SU-DHL-6 (cell line): ENCODE results near the gene HTT.

Source experiments
- H2AFZ ChIP-seq: fragments of 200-600 bp; sonication (generic); 2 replicates; pipeline ENCODE4 v1.6.1; 2014; ENCODE audit warnings: low read depth, mild to moderate bottlenecking, moderate library complexity, mixed read lengths, antibody characterized with exemption, low read length; ENCODE audit not compliant: severe bottlenecking
- H3F3A ChIP-seq: fragments of 200-600 bp; shearing (Covaris generic); 2 replicates; pipeline ENCODE4 v1.6.0; 2016; ENCODE audit warnings: antibody characterized with exemption, mild to moderate bottlenecking; ENCODE audit not compliant: insufficient read depth
- H3K27ac ChIP-seq: fragments of 200-600 bp; sonication (generic); 2 replicates; pipeline ENCODE4 v1.5.1; 2016; ENCODE audit warnings: low read depth, mild to moderate bottlenecking, low read length, moderate library complexity, mixed read lengths
- H3K27me3 ChIP-seq: fragments of 200-600 bp; sonication (generic), shearing (Covaris generic); 2 replicates; pipeline ENCODE4 v1.6.0; 2014; ENCODE audit warnings: mild to moderate bottlenecking, low read length
- H3K36me3 ChIP-seq: fragments of 200-600 bp; sonication (generic); 2 replicates; pipeline ENCODE4 v1.6.1; 2014; ENCODE audit warnings: mild to moderate bottlenecking, low read length, mixed read lengths
- H3K4me2 ChIP-seq: fragments of 300-600, 200-600 bp; shearing (Covaris generic), sonication (generic); 2 replicates; pipeline ENCODE4 v1.6.0; 2014; ENCODE audit warnings: low read length, low read depth, mild to moderate bottlenecking; ENCODE audit not compliant: poor library complexity, severe bottlenecking
- H3K4me3 ChIP-seq: fragments of 200-600 bp; sonication (generic); 2 replicates; pipeline ENCODE4 v1.5.1; 2014; ENCODE audit warnings: antibody characterized with exemption, low read length, mild to moderate bottlenecking, mixed read lengths; ENCODE audit not compliant: insufficient read depth, poor library complexity, severe bottlenecking
- H3K79me2 ChIP-seq: fragments of 200-600 bp; sonication (generic); 2 replicates; pipeline ENCODE4 v1.6.1; 2014; ENCODE audit warnings: mild to moderate bottlenecking, low read length, moderate library complexity; ENCODE audit not compliant: insufficient read depth
- H3K9ac ChIP-seq: fragments of 200-600 bp; sonication (generic); 2 replicates; pipeline ENCODE4 v1.7.0; 2014; ENCODE audit warnings: mild to moderate bottlenecking, low read length
- H3K9me2 ChIP-seq: fragments of 200-600 bp; sonication (generic); replicated peaks from 2 replicates; pipeline ENCODE4 v1.6.1; 2014; ENCODE audit warnings: low read length; ENCODE audit not compliant: insufficient read depth
- H3K9me3 ChIP-seq: fragments of 200-600 bp; sonication (generic); 2 replicates; pipeline ENCODE4 v1.6.1; 2014; ENCODE audit warnings: low read length, mixed read lengths; ENCODE audit not compliant: insufficient read depth
- H4K20me1 ChIP-seq: fragments of 200-600 bp; sonication (generic); 2 replicates; pipeline ENCODE4 v1.6.1; 2014; ENCODE audit warnings: low read depth, mild to moderate bottlenecking, antibody characterized with exemption, low read length, moderate library complexity, mixed read lengths
- EZH2phosphoT487 ChIP-seq: fragments of 200-600 bp; sonication (generic), shearing (Covaris generic); conservative IDR thresholded peaks from 2 replicates; pipeline ENCODE4 v1.6.1; 2018; ENCODE audit warnings: mild to moderate bottlenecking, antibody characterized with exemption, low read length, moderate library complexity, mixed read lengths
- TF ChIP-seq, protein P1 (sequence below): fragments of 200-600 bp; sonication (generic); IDR thresholded peaks from one replicate; pipeline ENCODE4 v1.5.1; 2017; ENCODE audit warnings: antibody characterized with exemption, mild to moderate bottlenecking, low read length, moderate library complexity; ENCODE audit not compliant: insufficient read depth, poor library complexity, severe bottlenecking

HTT gene

DNA sequence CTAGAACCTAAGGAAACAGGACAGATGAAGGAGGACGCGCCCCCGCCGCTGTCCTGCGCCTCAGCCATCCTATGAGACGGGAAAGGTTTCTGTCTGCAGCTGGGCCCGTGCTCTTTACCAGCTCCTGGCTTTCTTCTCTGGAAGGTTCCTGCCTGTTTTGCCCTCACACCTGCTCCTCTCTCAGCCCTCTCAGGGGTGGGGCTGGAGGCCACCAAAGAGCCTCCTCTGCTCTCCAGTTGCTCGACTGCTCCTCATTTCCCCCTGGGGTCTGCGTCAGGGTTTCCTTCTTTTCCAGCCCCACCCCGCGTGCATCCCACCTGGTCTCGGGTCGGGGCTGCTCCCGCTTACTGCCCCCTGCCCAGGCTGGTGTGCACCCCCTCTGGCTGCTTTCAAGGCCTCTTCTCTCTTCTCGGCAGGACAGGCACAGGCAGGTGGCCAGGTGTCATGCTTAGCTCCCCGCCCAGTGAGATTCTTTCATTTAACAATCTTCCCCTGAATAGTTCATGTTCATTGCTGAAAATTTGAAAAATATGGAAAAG is 4.8 kb upstream of the HTT start:
- no peak for TF ChIP-seq EZH2phosphoT487
- TF ChIP-seq, protein P1, sequence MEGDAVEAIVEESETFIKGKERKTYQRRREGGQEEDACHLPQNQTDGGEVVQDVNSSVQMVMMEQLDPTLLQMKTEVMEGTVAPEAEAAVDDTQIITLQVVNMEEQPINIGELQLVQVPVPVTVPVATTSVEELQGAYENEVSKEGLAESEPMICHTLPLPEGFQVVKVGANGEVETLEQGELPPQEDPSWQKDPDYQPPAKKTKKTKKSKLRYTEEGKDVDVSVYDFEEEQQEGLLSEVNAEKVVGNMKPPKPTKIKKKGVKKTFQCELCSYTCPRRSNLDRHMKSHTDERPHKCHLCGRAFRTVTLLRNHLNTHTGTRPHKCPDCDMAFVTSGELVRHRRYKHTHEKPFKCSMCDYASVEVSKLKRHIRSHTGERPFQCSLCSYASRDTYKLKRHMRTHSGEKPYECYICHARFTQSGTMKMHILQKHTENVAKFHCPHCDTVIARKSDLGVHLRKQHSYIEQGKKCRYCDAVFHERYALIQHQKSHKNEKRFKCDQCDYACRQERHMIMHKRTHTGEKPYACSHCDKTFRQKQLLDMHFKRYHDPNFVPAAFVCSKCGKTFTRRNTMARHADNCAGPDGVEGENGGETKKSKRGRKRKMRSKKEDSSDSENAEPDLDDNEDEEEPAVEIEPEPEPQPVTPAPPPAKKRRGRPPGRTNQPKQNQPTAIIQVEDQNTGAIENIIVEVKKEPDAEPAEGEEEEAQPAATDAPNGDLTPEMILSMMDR = no peak
- H3K4me2 ChIP-seq = no peak overlapping the region
- no peak overlapping the region for H3K4me3 ChIP-seq

DNA sequence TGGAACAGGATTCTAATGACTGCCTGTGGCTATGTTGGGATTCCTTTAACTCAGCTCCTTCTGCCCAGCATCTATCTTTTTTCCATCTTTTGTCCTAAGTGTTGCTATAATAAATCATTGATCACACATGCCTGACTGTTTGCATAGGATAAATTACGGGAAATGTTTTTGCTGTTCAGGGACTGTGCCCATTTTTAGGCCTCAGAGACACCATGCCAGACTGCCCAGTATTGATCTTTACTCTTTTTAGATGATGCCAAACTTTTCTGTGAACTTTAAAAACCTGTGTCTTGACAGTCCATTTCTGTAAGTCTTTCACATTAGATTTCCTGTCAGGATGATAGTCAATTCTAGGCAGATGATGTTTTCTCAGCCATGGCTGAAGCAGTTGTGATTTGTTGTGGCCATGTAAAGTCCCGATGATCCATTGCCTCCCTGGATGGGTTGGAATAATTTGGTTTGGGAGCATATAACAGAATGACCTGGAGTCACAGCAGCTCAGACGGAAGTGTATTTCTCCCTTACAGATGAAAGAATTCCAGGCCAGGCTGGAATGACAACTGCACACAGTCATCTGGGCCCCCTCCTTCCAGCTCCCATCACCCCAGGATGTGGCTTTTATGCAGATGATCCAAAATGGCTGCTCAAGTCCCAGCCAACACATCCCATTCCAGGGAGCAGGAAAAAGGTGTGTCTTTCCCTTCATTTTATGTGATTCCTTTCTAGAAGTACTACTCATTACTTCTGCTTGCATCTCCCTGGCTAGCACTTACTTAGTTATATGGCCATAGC is 3.6 kb upstream of the HTT start:
- Histone ChIP-seq H3K27me3 (no peaks in the 10 kb centered on the region), H3K9me3 (no peaks in the 10 kb centered on the region), H3K4me2 (no peak overlapping the region), H3K36me3 (no peaks in the 10 kb centered on the region), H4K20me1 (no peaks in the 10 kb centered on the region; the same call in 1 of the 2 replicates), H3K4me3 (no peak overlapping the region), H3K79me2 (peaks cover 10% of the 10 kb centered on the region), H3K27ac (no peak overlapping the region), H3F3A (no peaks in the 10 kb centered on the region), H3K9me2 (no peaks in the 10 kb centered on the region), H3K9ac (no peak overlapping the region), H2AFZ (no peak overlapping the region)
- TF ChIP-seq EZH2phosphoT487 = no peak
- TF ChIP-seq, protein P1 = no peak

More for the DNA sequence above, 4.8 kb upstream of the HTT start:
- Histone ChIP-seq H3K9ac (no peak overlapping the region), H3K27ac (no peak overlapping the region), H3K79me2 (no peaks in the 10 kb centered on the region), H3K9me3 (no peaks in the 10 kb centered on the region), H2AFZ (no peak overlapping the region), H3K27me3 (no peaks in the 10 kb centered on the region), H3K36me3 (no peaks in the 10 kb centered on the region), H4K20me1 (no peaks in the 10 kb centered on the region), H3K9me2 (no peaks in the 10 kb centered on the region), H3F3A (no peaks in the 10 kb centered on the region)

DNA sequence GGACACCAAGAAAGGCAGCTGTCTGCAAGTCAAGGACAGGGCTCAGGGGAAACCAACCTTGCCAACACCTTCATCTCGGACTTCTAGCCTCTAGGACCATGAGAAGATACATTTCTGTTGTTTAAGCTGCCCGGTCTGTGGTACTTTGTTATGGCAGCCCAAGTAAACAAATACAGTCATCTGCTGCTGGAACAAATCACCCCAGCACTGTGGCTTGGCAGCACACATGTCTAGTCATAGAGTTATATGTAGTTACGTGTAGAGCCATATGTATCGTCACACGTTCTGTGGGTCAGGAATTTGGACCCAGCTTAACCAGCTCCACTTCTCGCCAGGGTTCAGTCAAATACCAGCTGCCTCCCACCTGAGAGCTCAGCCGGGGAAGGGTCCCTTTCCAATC is 2.7 kb upstream of the HTT start:
- Histone ChIP-seq H3K9me3 (no peaks in the 10 kb centered on the region), H3K4me3 (no peak overlapping the region), H3K27me3 (no peaks in the 10 kb centered on the region), H3K27ac (no peak overlapping the region), H3K4me2 (no peak overlapping the region), H3K79me2 (peaks cover 19% of the 10 kb centered on the region), H2AFZ (no peak overlapping the region), H3F3A (no peaks in the 10 kb centered on the region; the same call in 1 of the 2 replicates), H3K9ac (no peak overlapping the region), H3K9me2 (no peaks in the 10 kb centered on the region), H3K36me3 (no peaks in the 10 kb centered on the region), H4K20me1 (no peaks in the 10 kb centered on the region; the same call in 1 of the 2 replicates)
- TF ChIP-seq EZH2phosphoT487 = no peak
- TF ChIP-seq, protein P1 = no peak
